Body of pancreas (tissue), 4 donors: ENCODE results near the gene GRIP2. TPM values are rescaled to one million over a fixed set of nuclear protein-coding genes. Genes with fewer than 3 reads are reported as not detected.
"Not testable (repeated sequence)": the region's sequence is repeated elsewhere in the genome, so short reads cannot be mapped to it uniquely, and the experiment has no call there.

Experiments used
- ATAC-seq: fragments of 150-250 bp; one replicate; pipeline ENCODE4 v1.9.1; 2016
- DNase-seq, 4 donors: peaks; one replicate each; pipeline ENCODE4 v3.0.0-alpha.2; 2019
- H3K27ac ChIP-seq, 4 donors: fragments of 200-600 bp; sonication (generic); 1 replicate in 3 of 4; 2 replicates in 1 of 4; pipeline versions ENCODE4 v1.5.1 to v1.6.1; 2016 to 2019; ENCODE audit warnings: mild to moderate bottlenecking in 1 of 4, mixed read lengths in 1 of 4, moderate library complexity in 1 of 4
- H3K27me3 ChIP-seq, 2 donors: fragments of 200-600 bp; sonication (generic); one replicate each; pipeline ENCODE4 v1.6.0; 2016; ENCODE audit warnings: mild to moderate bottlenecking in 1 of 2
- H3K36me3 ChIP-seq, 2 donors: fragments of 200-600 bp; sonication (generic); replicated peaks in 1 of 2; 2 replicates each; pipeline ENCODE4 v1.5.1; 2016; ENCODE audit warnings: low read depth in 2 of 2; ENCODE audit not compliant: insufficient read depth in 1 of 2
- H3K4me1 ChIP-seq: fragments of 200-600 bp; sonication (generic); one replicate; pipeline ENCODE4 v1.6.0; 2016
- H3K4me3 ChIP-seq, 2 donors: fragments of 200-600 bp; sonication (generic); 1 replicate in 1 of 2; 2 replicates in 1 of 2; pipeline ENCODE4 v1.5.1; 2016 to 2019
- H3K9me3 ChIP-seq, 3 donors: fragments of 200-600 bp; sonication (generic); 1 replicate in 2 of 3; 2 replicates in 1 of 3; pipeline ENCODE4 v1.5.1; 2016
- POLR2A ChIP-seq, 3 donors: fragments of 450-650 bp; IDR thresholded peaks; one replicate each; pipeline ENCODE4 v1.6.1; 2016; ENCODE audit warnings: antibody characterized with exemption in 3 of 3, mild to moderate bottlenecking in 2 of 3
- WGBS, 2 donors: methylation state at CpG; one replicate each; pipeline ENCODE4 v1.1.5; 2017; 5-methylcytosine and 5-hydroxymethylcytosine counted together
- intact Hi-C: fragments of 100-400 bp; cut with DNase I; formaldehyde crosslinking; loops from one replicate; pipeline ENCODE4 v1.15.1; 2023
- total RNA-seq, 2 donors: library from RNA; depleted of rRNA; stranded (reverse); fragments of >200 nt; gene quantifications; one replicate each; pipeline ENCODE4 v1.1.0, GENCODE V29; 2016
- TF ChIP-seq, protein P1 (sequence below), 7 experiments: fragments of 450-650 bp in 4 of 7; fragments of 200-600 bp in 3 of 7; sonication (generic) in 3 of 7; IDR thresholded peaks; one replicate each; pipeline ENCODE4 v1.5.1; 2016 to 2019; ENCODE audit warnings: antibody characterized with exemption in 7 of 7

GRIP2 gene
- total RNA-seq, 2 donors from 2014 or later, result 0.26 to 0.99 TPM

DNA sequence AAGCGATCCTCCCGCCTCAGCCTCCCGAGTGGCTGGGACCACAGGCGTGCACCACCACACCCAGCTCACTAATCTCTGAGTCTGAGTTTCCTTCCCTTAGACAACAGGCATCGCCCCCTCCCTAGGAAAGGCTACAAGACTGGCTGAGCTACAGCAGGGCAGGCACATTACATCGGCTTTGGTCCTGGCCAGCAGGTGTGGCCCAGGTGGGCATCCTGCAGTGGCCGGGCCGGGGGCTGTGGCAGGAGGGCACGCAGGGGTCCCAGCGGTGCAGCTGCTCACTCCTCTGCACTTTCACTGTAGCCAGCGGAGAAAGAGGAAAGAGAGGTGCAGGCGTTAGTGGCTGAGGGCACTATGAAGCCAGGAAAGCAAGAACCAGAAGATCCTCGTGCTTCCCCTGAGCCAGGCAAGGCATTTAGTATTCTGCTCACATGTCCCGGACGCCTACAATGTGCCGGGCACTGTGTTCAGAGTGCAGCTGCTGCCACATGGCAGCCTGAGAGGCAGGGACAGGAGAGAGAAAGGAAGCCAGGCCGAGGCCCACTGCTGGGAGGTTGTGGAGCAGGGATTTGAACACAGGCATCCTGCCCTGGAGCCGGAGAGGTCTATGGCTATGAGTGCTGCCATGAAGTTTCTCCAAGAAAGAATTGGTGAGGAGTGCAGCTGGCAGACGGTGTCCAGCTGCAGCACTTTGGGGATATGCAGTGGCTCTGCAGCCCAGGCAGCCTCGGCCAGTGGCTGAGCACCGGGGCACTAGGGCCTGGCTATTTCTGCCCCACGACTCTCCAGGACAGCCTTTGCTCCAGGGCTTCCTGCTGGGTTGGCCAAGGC is 22.3 kb downstream of the GRIP2 start:
- 79 to 85% methylated on average over 20 to 22 of the region's 22 CpGs for WGBS, 2 donors
- DNase-seq (no peak), ATAC-seq (no peak)

GRCh38 chr3:14516738-14517345 is 23.3 kb downstream of the GRIP2 start:
- 77 to 79% methylated on average over 13 of the region's 13 CpGs for WGBS, 2 donors
- intact Hi-C loops, result loop anchor here (10.0 kb wide), 1 partner anchor 398 kb away; no protein-coding TSS in a partner anchor
- no peak overlapping the region for H3K4me3 ChIP-seq
- H3K4me1 ChIP-seq, result no peaks in the 10 kb centered on the region
- no peaks in the 10 kb centered on the region for H3K9me3 ChIP-seq
- no peaks in the 10 kb centered on the region for H3K27me3 ChIP-seq
- H3K36me3 ChIP-seq, result no peaks in the 10 kb centered on the region
- H3K27ac ChIP-seq, result no peak overlapping the region
- TF ChIP-seq POLR2A (IDR thresholded peaks at IDR 0.05), result no peak
- TF ChIP-seq, protein P1, sequence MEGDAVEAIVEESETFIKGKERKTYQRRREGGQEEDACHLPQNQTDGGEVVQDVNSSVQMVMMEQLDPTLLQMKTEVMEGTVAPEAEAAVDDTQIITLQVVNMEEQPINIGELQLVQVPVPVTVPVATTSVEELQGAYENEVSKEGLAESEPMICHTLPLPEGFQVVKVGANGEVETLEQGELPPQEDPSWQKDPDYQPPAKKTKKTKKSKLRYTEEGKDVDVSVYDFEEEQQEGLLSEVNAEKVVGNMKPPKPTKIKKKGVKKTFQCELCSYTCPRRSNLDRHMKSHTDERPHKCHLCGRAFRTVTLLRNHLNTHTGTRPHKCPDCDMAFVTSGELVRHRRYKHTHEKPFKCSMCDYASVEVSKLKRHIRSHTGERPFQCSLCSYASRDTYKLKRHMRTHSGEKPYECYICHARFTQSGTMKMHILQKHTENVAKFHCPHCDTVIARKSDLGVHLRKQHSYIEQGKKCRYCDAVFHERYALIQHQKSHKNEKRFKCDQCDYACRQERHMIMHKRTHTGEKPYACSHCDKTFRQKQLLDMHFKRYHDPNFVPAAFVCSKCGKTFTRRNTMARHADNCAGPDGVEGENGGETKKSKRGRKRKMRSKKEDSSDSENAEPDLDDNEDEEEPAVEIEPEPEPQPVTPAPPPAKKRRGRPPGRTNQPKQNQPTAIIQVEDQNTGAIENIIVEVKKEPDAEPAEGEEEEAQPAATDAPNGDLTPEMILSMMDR (IDR thresholded peaks at IDR 0.05), result no peak
- no peak for ATAC-seq
- DNase-seq, result no peak

More for the DNA sequence above, 22.3 kb downstream of the GRIP2 start:
- H3K27ac ChIP-seq, result no peak overlapping the region
- intact Hi-C loops, result loop anchor here (10.0 kb wide), 1 partner anchor 397 kb away; no protein-coding TSS in a partner anchor
- H3K36me3 ChIP-seq, result no peaks in the 10 kb centered on the region
- no peaks in the 10 kb centered on the region for H3K9me3 ChIP-seq
- no peaks in the 10 kb centered on the region for H3K4me1 ChIP-seq
- TF ChIP-seq, protein P1 (IDR thresholded peaks at IDR 0.05), result no peak
- no peak for TF ChIP-seq POLR2A (IDR thresholded peaks at IDR 0.05)
- no peak overlapping the region for H3K4me3 ChIP-seq
- H3K27me3 ChIP-seq, result no peaks in the 10 kb centered on the region

DNA sequence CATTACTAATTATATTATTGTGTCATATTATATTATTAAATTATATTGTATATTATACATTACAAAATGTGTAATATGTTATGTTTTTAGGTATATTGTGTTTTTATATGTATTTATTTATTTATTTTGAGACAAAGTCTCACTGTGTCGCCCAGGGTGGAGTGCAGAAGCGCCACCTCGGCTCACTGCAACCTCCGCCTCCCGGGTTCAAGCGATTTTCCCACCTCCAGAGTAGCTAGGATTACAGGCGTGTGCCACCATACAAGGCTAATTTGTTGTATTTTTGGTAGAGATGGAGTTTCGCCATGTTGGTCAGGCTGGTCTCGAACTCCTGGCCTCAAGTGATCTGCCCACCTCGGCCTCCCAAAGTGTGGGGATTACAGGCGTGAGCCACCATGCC is 24.6 kb downstream of the GRIP2 start:
- not testable (repeated sequence) for H3K36me3 ChIP-seq, H3K9me3 ChIP-seq, ATAC-seq, H3K27me3 ChIP-seq, H3K4me3 ChIP-seq, H3K27ac ChIP-seq, H3K4me1 ChIP-seq, DNase-seq
- intact Hi-C loops, result loop anchor here (10.0 kb wide), 1 partner anchor 399 kb away; no protein-coding TSS in a partner anchor
- WGBS, 2 donors, result 88 to 90% methylated on average over 11 of the region's 11 CpGs

DNA sequence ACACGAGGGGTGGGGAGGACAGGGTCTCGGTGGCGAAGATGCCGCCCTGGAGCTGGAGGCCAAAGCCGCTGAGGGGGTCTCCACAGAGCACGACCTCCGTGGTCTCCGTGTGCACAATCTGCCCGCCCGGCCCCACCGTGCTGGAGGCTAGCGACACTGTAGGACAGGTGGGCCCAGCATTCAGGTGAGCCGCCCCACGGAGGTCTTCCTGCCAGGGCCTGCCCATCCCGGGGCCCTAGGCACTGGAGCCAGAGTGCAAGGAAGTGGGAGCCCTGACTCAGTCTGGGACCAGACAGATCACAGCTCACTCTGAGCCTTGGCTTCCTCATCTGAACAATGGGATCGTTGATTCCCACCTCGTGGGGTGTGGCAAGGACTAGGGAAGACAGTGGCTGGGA is 25.8 kb downstream of the GRIP2 start:
- Histone ChIP-seq H3K27ac (no peak overlapping the region), H3K4me3 (no peak overlapping the region), H3K36me3 (no peaks in the 10 kb centered on the region), H3K27me3 (no peaks in the 10 kb centered on the region), H3K4me1 (no peaks in the 10 kb centered on the region), H3K9me3 (no peaks in the 10 kb centered on the region)
- DNase-seq (no peak), ATAC-seq (no peak)
- 80 to 88% methylated on average over 4 to 15 of the region's 17 CpGs for WGBS, 2 donors
- TF ChIP-seq POLR2A (IDR thresholded peaks at IDR 0.05), result no peak
- TF ChIP-seq, protein P1 (IDR thresholded peaks at IDR 0.05), result no peak
- intact Hi-C loops, result loop anchor here (10.0 kb wide), 1 partner anchor 400 kb away; no protein-coding TSS in a partner anchor

DNA sequence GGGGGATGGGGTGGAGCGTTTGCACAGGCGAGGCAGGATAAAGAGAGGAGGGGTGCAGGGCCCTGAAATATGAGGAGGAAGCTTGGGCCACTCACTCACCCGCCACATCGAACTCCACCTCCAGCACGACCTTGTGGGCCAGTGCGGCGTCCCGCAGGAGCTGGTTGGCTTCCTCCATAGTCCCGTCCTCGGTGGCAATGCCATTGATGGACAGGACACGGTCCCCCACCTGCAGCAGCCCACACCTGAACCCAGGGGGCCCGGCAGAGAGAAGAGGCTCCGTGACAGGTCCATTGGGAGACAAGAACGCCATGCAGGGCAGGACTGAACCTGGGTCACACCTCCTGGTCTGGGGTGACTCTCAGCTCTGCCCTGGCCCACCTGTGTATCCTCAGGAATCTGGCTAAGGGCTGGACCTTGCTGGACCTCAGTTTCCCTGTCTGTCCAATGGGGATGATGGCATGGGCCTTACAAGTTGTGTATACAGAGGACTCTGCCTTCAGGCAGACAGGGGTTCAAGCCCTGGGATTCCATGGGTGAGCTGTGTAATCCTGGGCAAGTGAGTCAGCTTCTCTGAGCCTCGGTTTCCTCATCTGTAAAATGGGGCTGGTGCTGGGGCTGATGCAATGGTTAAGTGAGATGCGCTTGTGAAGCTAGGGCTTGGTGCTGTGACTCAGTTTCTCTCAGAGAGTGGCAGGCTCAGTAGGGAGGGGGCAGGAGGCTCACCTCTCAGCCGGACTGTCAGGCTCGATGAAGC is 26.4 kb downstream of the GRIP2 start:
- DNase-seq (no peak), ATAC-seq (no peak)
- Histone ChIP-seq H3K27ac (no peak overlapping the region), H3K4me3 (no peak overlapping the region), H3K4me1 (no peaks in the 10 kb centered on the region), H3K27me3 (no peaks in the 10 kb centered on the region), H3K36me3 (no peaks in the 10 kb centered on the region), H3K9me3 (no peaks in the 10 kb centered on the region)
- intact Hi-C loops, result loop anchor here (10.0 kb wide), 1 partner anchor 401 kb away; no protein-coding TSS in a partner anchor
- TF ChIP-seq, protein P1 (IDR thresholded peaks at IDR 0.05), result no peak
- no peak for TF ChIP-seq POLR2A (IDR thresholded peaks at IDR 0.05)
- WGBS, 2 donors, result 57 to 65% methylated on average over 6 to 18 of the region's 18 CpGs
